Adrenal gland (tissue), 12 donors: ENCODE data around the gene FAM163B. TPM values are rescaled to one million over a fixed set of nuclear protein-coding genes. Genes with fewer than 3 reads are reported as not detected.
A peak's percentile ranks its signal among the peaks of the same experiment; 100 is the strongest.

Experiments used
- DNase-seq, 7 donors: peaks; one replicate each; pipeline ENCODE4 v3.0.0-alpha.2; 2019 to 2020
- H3K27ac ChIP-seq, 5 donors: fragments of 200-600 bp; sonication (generic) in 4 of 5; 1 replicate in 3 of 5; 2 replicates in 2 of 5; pipeline versions ENCODE4 v1.5.1 to v1.8.0; 2016 to 2020; ENCODE audit warnings: mild to moderate bottlenecking in 1 of 5
- H3K27me3 ChIP-seq: fragments of 200-600 bp; 2 replicates; pipeline ENCODE4 v1.8.0; 2021
- H3K36me3 ChIP-seq, 2 donors: fragments of 200-600 bp; replicated peaks in 1 of 2; 1 replicate in 1 of 2; 2 replicates in 1 of 2; pipeline versions ENCODE4 v1.5.1 to v1.8.0; 2018 to 2022
- H3K4me1 ChIP-seq, 2 donors: fragments of 200-600 bp; replicated peaks in 1 of 2; 1 replicate in 1 of 2; 2 replicates in 1 of 2; pipeline versions ENCODE4 v1.5.1 to v1.8.0; 2018 to 2021
- H3K4me3 ChIP-seq, 4 donors: fragments of 200-600 bp; sonication (generic) in 3 of 4; one replicate each; pipeline ENCODE4 v1.5.1; 2016 to 2018
- H3K9me3 ChIP-seq, 3 donors: fragments of 200-600 bp; sonication (generic) in 1 of 3; replicated peaks in 1 of 3; 1 replicate in 2 of 3; 2 replicates in 1 of 3; pipeline versions ENCODE4 v1.5.1 to v1.8.0; 2016 to 2021
- CTCF ChIP-seq, 6 experiments: fragments of 450-650 bp in 4 of 6; fragments of 200-600 bp in 2 of 6; sonication (generic) in 1 of 6; IDR thresholded peaks; 1 replicate in 5 of 6; 2 replicates in 1 of 6; pipeline versions ENCODE4 v1.5.1 to v1.8.0; 2016 to 2021; ENCODE audit warnings: antibody characterized with exemption in 6 of 6, mild to moderate bottlenecking in 2 of 6, moderate library complexity in 1 of 6
- POLR2A ChIP-seq, 2 donors: fragments of 450-650 bp; IDR thresholded peaks; one replicate each; pipeline ENCODE4 v1.6.1; 2017; ENCODE audit warnings: antibody characterized with exemption in 2 of 2, mild to moderate bottlenecking in 2 of 2, moderate library complexity in 1 of 2
- WGBS, 4 donors: extraction: QIAGEN DNeasy Blood & Tissue Kit in 2 of 4; methylation state at CpG; one replicate each; pipeline versions ENCODE4 v1.1.5 to v1.1.7; 2013 to 2017; 5-methylcytosine and 5-hydroxymethylcytosine counted together
- intact Hi-C, 2 donors: fragments of 100-400 bp; cut with DNase I; formaldehyde crosslinking; loops; one replicate each; pipeline versions ENCODE4 v1.14.1 to v1.15.0; 2022 to 2023
- polyA plus RNA-seq, 3 donors: library from polyadenylated mRNA; stranded (reverse); fragments of 200-250 nt in 2 of 3; fragments of 350-450 nt in 1 of 3; fragmentation: Illumina TruSeq in 1 of 3; extraction: RNeasy Lipid Tissue Mini Kit (QIAGEN cat#74804) in 1 of 3; gene quantifications; one replicate each; pipeline ENCODE4 v1.2.3, GENCODE V29; 2013 to 2014
- total RNA-seq, 9 donors: library from RNA; depleted of rRNA in 4 of 9; stranded (reverse); fragments of >200 nt in 4 of 9; fragments of 120-200 nt in 1 of 9; fragmentation: NEBNext Ultra II Directional in 1 of 9; extraction: Animal tissue kit (Norgen Biotek cat#: 25700) in 1 of 9; gene quantifications; one replicate each; pipeline versions ENCODE4 v1.1.0 to v1.2.4, GENCODE V29; 2013 to 2023
- donor health status: healthy with polysubstance abuse.
- donor health status: Bipolar disorder and iron deficiency.
- donor health status: DM: yes; HTN: yes; CAD: no.
- donor health status: DM: no; HTN: no; CAD: no.
- donor health status: DM: no; HTN: no; CAD: no.
- donor health status: DM: yes; HTN: yes; CAD: no.

Gene FAM163B
- total and polyA plus RNA-seq, 12 donors = 0.72 to 14.3 (median 2.5) TPM

DNA sequence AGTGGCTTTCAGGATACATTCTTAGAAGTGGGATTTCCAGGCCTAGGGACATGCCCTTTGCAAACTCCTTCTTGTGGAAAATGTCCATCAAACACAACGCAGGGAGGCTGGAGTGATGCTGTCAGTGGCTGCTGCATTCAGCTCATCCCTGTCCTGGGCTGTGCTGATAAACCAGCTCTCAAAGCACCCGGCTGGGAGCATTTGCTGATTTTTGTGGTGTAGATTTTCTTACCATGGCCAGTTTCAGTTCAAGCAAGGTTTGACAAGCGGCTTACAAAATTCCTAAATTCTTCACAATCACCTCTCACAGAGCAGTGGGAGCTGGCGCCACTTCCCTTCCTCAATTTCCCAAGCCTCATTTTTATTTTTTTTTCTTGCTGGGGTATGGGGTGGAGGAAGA is 28.2 kb downstream of the FAM163B start:
- Histone ChIP-seq H3K9me3 (no peaks in the 10 kb centered on the region), H3K27me3 (peaks cover 10% of the 10 kb centered on the region), H3K27ac (peak overlapping the region in 2 of 5 donors; percentile 34 to 56), H3K4me1 (no peaks in the 10 kb centered on the region), H3K4me3 (no peak overlapping the region), H3K36me3 (no peaks in the 10 kb centered on the region)
- 69 to 74% (median 73%) methylated on average over 4 of the region's 4 CpGs for WGBS, 4 donors
- intact Hi-C loops = no loop called here
- no peak for DNase-seq
- no peak for TF ChIP-seq POLR2A (IDR thresholded peaks at IDR 0.05)
- TF ChIP-seq CTCF (IDR thresholded peaks at IDR 0.05) = no peak

DNA sequence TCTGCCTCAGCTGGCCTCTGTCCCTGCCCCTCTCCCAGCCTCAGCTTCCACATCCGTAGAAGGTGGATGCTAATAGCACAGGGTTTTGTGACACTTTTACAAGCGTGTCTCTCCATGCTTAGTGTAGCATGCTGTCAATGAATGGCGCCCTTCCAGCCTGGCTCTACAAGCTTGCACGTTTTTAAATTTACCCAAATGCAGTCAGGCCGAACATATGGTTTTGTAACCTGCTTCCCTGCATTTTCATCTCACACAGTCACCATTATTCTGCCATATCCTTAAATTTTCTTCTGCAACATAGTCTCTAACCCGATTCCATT is 28.8 kb downstream of the FAM163B start:
- TF ChIP-seq CTCF (IDR thresholded peaks at IDR 0.05) (no peak), POLR2A (IDR thresholded peaks at IDR 0.05) (no peak)
- no peaks in the 10 kb centered on the region for H3K4me1 ChIP-seq
- intact Hi-C loops = no loop called here
- DNase-seq = no peak
- H3K4me3 ChIP-seq = no peak overlapping the region
- H3K36me3 ChIP-seq = no peaks in the 10 kb centered on the region
- no peaks in the 10 kb centered on the region for H3K9me3 ChIP-seq
- H3K27me3 ChIP-seq = peaks cover 4% of the 10 kb centered on the region
- WGBS, 4 donors = 63 to 76% (median 66%) methylated on average over 6 of the region's 6 CpGs
- peak overlapping the region in 1 of 5 donors; percentile 56 for H3K27ac ChIP-seq

DNA sequence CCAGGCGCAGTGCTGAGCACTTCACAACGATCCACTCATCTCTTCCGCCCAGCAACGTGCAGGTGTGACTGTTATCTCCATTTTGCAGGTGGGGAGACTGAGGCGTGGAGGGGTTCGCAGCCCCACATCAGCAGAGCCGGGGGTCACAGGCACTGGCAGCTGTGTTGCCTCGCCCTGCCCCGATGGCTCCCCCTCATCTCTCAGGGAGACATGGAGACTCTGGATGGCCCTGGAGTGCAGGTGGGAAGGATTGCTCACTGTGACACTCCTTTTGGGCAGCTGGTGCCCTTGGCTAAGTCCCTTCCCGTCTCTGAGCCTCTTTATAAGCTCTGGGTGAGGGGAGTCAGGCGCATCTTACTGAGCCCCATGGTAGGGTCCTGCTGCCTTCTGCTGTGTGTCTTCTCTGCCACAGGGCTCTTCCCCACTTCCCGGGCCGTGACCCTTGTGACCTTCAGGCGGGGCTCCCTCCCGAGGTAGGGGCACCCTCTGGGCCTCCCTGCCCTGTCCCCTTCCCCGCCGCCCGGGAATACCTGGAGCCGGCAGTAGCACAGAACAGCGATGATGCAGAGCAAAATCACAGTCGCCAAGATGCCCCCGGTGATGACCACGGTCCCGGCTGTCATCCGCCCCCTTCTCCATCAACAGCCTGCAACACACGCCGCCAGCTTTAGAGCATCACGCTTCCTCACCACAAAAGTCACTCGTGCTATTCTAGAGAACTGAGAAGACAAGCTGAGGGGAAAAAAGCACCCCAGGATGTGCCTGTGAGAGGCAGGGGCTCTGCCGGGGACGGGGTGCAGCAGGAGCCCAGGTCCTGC is 29.4 kb downstream of the FAM163B start:
- Histone ChIP-seq H3K9me3 (no peaks in the 10 kb centered on the region), H3K4me1 (no peaks in the 10 kb centered on the region), H3K27ac (peak overlapping the region in 1 of 5 donors; percentile 56), H3K4me3 (no peak overlapping the region), H3K36me3 (no peaks in the 10 kb centered on the region), H3K27me3 (peaks cover 4% of the 10 kb centered on the region)
- intact Hi-C loops = loop anchor here in 1 of 2 donors (10.0 kb wide), 1 partner anchor 135 kb away; no protein-coding TSS in a partner anchor
- DNase-seq = no peak
- TF ChIP-seq CTCF (IDR thresholded peaks at IDR 0.05) (no peak), POLR2A (IDR thresholded peaks at IDR 0.05) (no peak)
- WGBS, 4 donors = 70 to 81% (median 71%) methylated on average over 17 to 31 of the region's 31 CpGs

- Histone ChIP-seq H3K36me3 (no peaks in the 10 kb centered on the region), H3K27me3 (no peaks in the 10 kb centered on the region), H3K27ac (peak overlapping the region in 2 of 5 donors; percentile 8 to 75), H3K9me3 (no peaks in the 10 kb centered on the region), H3K4me3 (no peak overlapping the region), H3K4me1 (no peaks in the 10 kb centered on the region)
- 46 to 76% (median 57%) methylated on average over 27 to 41 of the region's 41 CpGs for WGBS, 4 donors
- TF ChIP-seq CTCF (IDR thresholded peaks at IDR 0.05) (no peak), POLR2A (IDR thresholded peaks at IDR 0.05) (no peak)
- DNase-seq = no peak
- intact Hi-C loops = loop anchor here in 1 of 2 donors (10.0 kb wide), 1 partner anchor 136 kb away; no protein-coding TSS in a partner anchor
These were observed 30.4 kb downstream of the FAM163B start for GRCh38 chr9:133578524-133579441.
